Smooth muscle cell (in vitro differentiated cells): Measurements from ENCODE around the gene IFNK. TPM values are rescaled to one million over a fixed set of nuclear protein-coding genes. Genes with fewer than 3 reads are reported as not detected.

Source experiments
- DNase-seq: peaks from one replicate; lab custom pipeline; 2025; ENCODE audit not compliant: unreplicated experiment; lab: John Stamatoyannopoulos, UW
- H2AFZ ChIP-seq: fragments of 200-600 bp; sonication (generic); 2 replicates; pipeline ENCODE4 v1.6.0; 2016; ENCODE audit warnings: antibody characterized with exemption, low read depth, mild to moderate bottlenecking
- H3F3A ChIP-seq: fragments of 200-600 bp; sonication (generic); 2 replicates; pipeline ENCODE4 v1.6.0; 2017; ENCODE audit warnings: antibody characterized with exemption, low read depth
- H3K27ac ChIP-seq: fragments of 200-600 bp; sonication (generic); 2 replicates; pipeline ENCODE4 v1.5.1; 2016; ENCODE audit warnings: low read depth, mild to moderate bottlenecking
- H3K27me3 ChIP-seq: fragments of 200-600 bp; sonication (generic); 2 replicates; pipeline ENCODE4 v1.6.1; 2016; ENCODE audit warnings: low read depth, mild to moderate bottlenecking
- H3K36me3 ChIP-seq: fragments of 200-600 bp; sonication (generic); 2 replicates; pipeline ENCODE4 v1.5.1; 2016; ENCODE audit warnings: low read depth
- H3K4me1 ChIP-seq: fragments of 200-600 bp; sonication (generic); 2 replicates; pipeline ENCODE4 v1.5.1; 2016; ENCODE audit warnings: low read depth
- H3K4me2 ChIP-seq: fragments of 200-600 bp; sonication (generic); 2 replicates; pipeline ENCODE4 v1.6.0; 2016; ENCODE audit warnings: mild to moderate bottlenecking
- H3K4me3 ChIP-seq: fragments of 200-600 bp; sonication (generic); 2 replicates; pipeline ENCODE4 v1.5.1; 2016; ENCODE audit warnings: mild to moderate bottlenecking
- H3K79me2 ChIP-seq: fragments of 200-600 bp; sonication (generic); 2 replicates; pipeline ENCODE4 v1.6.0; 2016; ENCODE audit warnings: low read depth, mild to moderate bottlenecking
- H3K9ac ChIP-seq: fragments of 200-600 bp; sonication (generic); 2 replicates; pipeline ENCODE4 v1.6.0; 2016; ENCODE audit warnings: low read depth
- H3K9me3 ChIP-seq: fragments of 200-600 bp; sonication (generic); replicated peaks from 2 replicates; pipeline ENCODE4 v1.5.1; 2016; ENCODE audit warnings: low read depth
- H4K20me1 ChIP-seq: fragments of 200-600 bp; sonication (generic); 2 replicates; pipeline ENCODE4 v1.6.0; 2016; ENCODE audit warnings: low read depth
- WGBS: methylation state at CpG from one replicate; pipeline ENCODE4 v1.1.7; 2016; ENCODE audit warnings: low lambda C conversion rate; 5-methylcytosine and 5-hydroxymethylcytosine counted together
- polyA plus RNA-seq: library from polyadenylated mRNA; unstranded; fragments of >200 nt; fragmentation: Nextera tagmentation; extraction: Ambion mirVana; gene quantifications from 2 replicates; pipeline ENCODE4 v1.2.1, GENCODE V29; 2016
- total RNA-seq: library from RNA; depleted of rRNA; stranded (reverse); fragments of >200 nt; gene quantifications from 2 replicates; pipeline ENCODE4 v1.2.3, GENCODE V29; 2014
- TF ChIP-seq, protein P1 (sequence below): fragments of 200-600 bp; sonication (generic); IDR thresholded peaks from 2 replicates; pipeline ENCODE4 v1.5.1; 2017; ENCODE audit warnings: borderline replicate concordance, mild to moderate bottlenecking, antibody characterized with exemption; ENCODE audit not compliant: insufficient read depth, poor library complexity, severe bottlenecking

The IFNK gene
- total and polyA plus RNA-seq, 2 experiments from 2014 or later = not detected

DNA sequence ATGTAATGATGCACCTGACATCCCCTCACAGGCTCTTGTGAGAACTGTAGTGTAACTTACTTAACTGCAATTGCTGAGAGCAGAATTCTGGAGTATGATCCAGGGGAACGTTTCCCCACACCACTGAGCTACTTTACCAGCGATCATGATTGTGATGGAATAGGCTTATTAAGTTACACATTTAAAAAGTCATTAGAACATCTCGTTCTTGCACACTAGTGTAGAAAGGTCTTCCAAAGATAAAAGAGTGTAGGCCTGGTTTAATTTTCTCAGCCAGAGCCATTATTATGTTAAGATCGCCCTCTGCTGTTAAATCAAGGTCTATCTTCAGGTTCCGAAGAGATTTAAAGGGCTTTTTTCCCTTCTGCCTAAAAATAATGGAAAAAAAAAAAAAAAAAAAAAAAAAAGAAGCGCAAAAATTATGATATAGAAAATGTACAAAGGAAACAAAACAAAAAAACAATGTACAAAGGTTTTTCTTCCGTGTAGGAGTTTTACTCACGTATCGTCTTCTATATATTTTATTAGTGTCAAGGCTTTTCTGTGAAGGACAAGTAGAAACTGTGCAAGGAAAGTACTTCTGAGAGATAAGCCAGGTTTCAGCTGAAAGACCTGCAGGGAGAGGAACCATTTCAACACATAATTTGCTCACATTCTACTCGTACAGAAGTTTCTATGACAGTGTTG is 24.1 kb downstream of the IFNK start:
- H3K9ac ChIP-seq = no peak overlapping the region
- no peaks in the 10 kb centered on the region for H3K9me3 ChIP-seq
- no peak overlapping the region for H2AFZ ChIP-seq
- no peak for DNase-seq
- H3K79me2 ChIP-seq = no peaks in the 10 kb centered on the region
- no peak overlapping the region for H3K27ac ChIP-seq
- H3K4me3 ChIP-seq = no peak overlapping the region
- H3K36me3 ChIP-seq = no peaks in the 10 kb centered on the region
- H3K4me2 ChIP-seq = no peak overlapping the region
- no peaks in the 10 kb centered on the region for H3F3A ChIP-seq
- H3K4me1 ChIP-seq = no peaks in the 10 kb centered on the region
- 63% methylated on average over 10 of the region's 10 CpGs for WGBS
- TF ChIP-seq, protein P1, sequence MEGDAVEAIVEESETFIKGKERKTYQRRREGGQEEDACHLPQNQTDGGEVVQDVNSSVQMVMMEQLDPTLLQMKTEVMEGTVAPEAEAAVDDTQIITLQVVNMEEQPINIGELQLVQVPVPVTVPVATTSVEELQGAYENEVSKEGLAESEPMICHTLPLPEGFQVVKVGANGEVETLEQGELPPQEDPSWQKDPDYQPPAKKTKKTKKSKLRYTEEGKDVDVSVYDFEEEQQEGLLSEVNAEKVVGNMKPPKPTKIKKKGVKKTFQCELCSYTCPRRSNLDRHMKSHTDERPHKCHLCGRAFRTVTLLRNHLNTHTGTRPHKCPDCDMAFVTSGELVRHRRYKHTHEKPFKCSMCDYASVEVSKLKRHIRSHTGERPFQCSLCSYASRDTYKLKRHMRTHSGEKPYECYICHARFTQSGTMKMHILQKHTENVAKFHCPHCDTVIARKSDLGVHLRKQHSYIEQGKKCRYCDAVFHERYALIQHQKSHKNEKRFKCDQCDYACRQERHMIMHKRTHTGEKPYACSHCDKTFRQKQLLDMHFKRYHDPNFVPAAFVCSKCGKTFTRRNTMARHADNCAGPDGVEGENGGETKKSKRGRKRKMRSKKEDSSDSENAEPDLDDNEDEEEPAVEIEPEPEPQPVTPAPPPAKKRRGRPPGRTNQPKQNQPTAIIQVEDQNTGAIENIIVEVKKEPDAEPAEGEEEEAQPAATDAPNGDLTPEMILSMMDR = peak; percentile 49
- no peaks in the 10 kb centered on the region for H4K20me1 ChIP-seq
- H3K27me3 ChIP-seq = no peaks in the 10 kb centered on the region

DNA sequence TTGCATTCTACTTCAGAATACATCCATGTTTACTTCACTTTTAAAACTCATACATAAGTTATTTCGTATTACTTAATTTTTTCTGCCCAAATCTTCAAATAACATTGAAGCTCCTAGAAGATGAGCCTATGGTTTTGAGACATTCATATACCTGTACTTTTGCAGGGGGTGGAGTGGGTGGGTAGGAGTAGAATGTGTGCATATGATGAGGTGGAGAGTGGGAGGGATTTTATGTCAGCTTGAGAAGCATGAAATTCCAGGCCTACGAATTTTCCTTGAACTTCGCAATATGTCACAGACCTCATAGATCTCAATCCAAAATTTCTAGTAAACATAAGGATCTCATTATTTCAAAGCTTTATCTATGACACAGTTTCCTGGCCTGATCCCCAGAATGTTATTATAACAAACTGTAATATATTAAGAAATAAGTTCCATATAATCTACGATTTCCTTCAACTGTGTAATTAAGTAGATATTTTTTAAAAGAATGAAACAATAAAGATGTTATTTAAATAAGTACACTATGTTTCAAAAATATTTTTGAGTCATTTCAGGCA is 25.2 kb downstream of the IFNK start:
- H3F3A ChIP-seq = no peaks in the 10 kb centered on the region
- no peak for DNase-seq
- TF ChIP-seq, protein P1 = no peak
- 85% methylated on average over 4 of the region's 4 CpGs for WGBS
- no peak overlapping the region for H3K4me3 ChIP-seq
- H3K79me2 ChIP-seq = no peaks in the 10 kb centered on the region
- H3K9ac ChIP-seq = no peak overlapping the region
- H3K27me3 ChIP-seq = no peaks in the 10 kb centered on the region
- H3K9me3 ChIP-seq = no peaks in the 10 kb centered on the region
- H3K4me1 ChIP-seq = no peaks in the 10 kb centered on the region
- H3K4me2 ChIP-seq = no peak overlapping the region
- H4K20me1 ChIP-seq = no peaks in the 10 kb centered on the region
- H2AFZ ChIP-seq = no peak overlapping the region
- no peak overlapping the region for H3K27ac ChIP-seq
- H3K36me3 ChIP-seq = peaks cover 3% of the 10 kb centered on the region

DNA sequence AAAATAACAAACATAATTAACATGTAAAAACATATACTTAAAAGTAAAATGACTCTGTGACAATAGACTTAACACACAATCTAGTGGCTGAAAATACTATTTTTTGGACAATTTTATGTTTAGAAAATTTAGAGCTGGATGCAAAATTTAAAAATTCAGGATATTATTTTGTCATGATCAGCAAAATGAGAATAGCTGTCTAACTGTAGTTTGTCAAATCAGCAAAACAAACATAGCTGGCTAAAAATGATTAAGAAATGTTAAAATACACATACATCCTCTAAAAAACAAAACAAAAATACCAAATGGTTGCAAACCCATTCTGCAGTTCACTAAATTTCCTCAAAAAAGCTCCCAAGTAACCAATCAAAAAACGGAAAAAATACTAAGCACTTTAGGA is 30.6 kb downstream of the IFNK start:
- Histone ChIP-seq H3K9ac (no peak overlapping the region), H3K27ac (no peak overlapping the region), H3K4me1 (no peaks in the 10 kb centered on the region), H3K9me3 (no peaks in the 10 kb centered on the region), H4K20me1 (no peaks in the 10 kb centered on the region), H3K4me2 (no peak overlapping the region), H3K4me3 (no peak overlapping the region), H3F3A (no peaks in the 10 kb centered on the region), H3K36me3 (peaks cover 4% of the 10 kb centered on the region), H3K27me3 (no peaks in the 10 kb centered on the region), H2AFZ (no peak overlapping the region), H3K79me2 (no peaks in the 10 kb centered on the region)
- TF ChIP-seq, protein P1 = no peak
- WGBS = 97% methylated on average over 1 of the region's 1 CpG
- no peak for DNase-seq

DNA sequence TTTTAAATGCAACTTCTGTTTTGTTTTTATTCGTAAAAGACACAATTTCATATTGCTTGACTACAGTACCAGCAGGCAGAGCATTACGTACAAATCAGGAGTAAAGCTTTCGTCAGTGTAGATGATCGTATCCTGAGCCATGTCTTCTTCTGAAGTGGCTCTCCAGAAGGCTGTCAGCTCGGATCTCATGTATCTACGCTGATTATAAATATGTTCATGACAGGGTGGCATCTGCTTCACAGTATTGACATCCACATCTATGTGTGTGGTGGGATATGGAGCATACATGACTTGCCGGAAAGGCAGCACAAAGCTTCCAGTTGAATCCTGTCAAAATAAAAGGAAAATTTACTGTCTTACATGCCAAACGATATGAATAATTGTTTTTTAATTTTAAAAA is 32.4 kb downstream of the IFNK start:
- H3K9me3 ChIP-seq = no peaks in the 10 kb centered on the region
- H3K4me2 ChIP-seq = no peak overlapping the region
- H3K79me2 ChIP-seq = no peaks in the 10 kb centered on the region
- TF ChIP-seq, protein P1 = no peak
- no peaks in the 10 kb centered on the region for H3K4me1 ChIP-seq
- H3K4me3 ChIP-seq = no peak overlapping the region
- H3F3A ChIP-seq = no peaks in the 10 kb centered on the region
- H4K20me1 ChIP-seq = no peaks in the 10 kb centered on the region
- no peaks in the 10 kb centered on the region for H3K27me3 ChIP-seq
- H3K36me3 ChIP-seq = peaks cover 4% of the 10 kb centered on the region
- 96% methylated on average over 8 of the region's 8 CpGs for WGBS
- DNase-seq = no peak
- no peak overlapping the region for H3K27ac ChIP-seq
- H2AFZ ChIP-seq = no peak overlapping the region
- H3K9ac ChIP-seq = no peak overlapping the region
